GM12878 (cell line): ENCODE data around the gene PACS1.

Experiments
- CEBPB ChIP-seq, 2 experiments: fragments of 150-350 bp in 1 of 2; IDR thresholded peaks; 2 replicates each; pipeline ENCODE4 v1.6.1; 2012 to 2014; ENCODE audit warnings: low read depth in 2 of 2, low read length in 2 of 2, borderline replicate concordance in 1 of 2, inconsistent platforms in 1 of 2
- EP300 ChIP-seq, 2 experiments: fragments of 150-350 bp in 1 of 2; IDR thresholded peaks; 2 replicates each; pipeline ENCODE4 v1.6.1; 2011 to 2012; ENCODE audit warnings: low read depth in 2 of 2, low read length in 2 of 2, borderline replicate concordance in 1 of 2, improper control_type of control experiment in 1 of 2, inconsistent platforms in 1 of 2; ENCODE audit not compliant: control insufficient read depth in 1 of 2
- NR2C2 ChIP-seq: IDR thresholded peaks from 2 replicates; pipeline ENCODE4 v1.6.1; 2011; ENCODE audit warnings: borderline replicate concordance, low read depth; ENCODE audit not compliant: control insufficient read depth, insufficient read length
- RAD51 ChIP-seq: fragments of 450-650 bp; IDR thresholded peaks from 2 replicates; pipeline ENCODE4 v1.6.1; 2016; ENCODE audit warnings: moderate library complexity, mild to moderate bottlenecking, inconsistent platforms
- TF ChIP-seq, protein P1 (sequence below): IDR thresholded peaks from 2 replicates; pipeline ENCODE4 v1.6.1; 2011; ENCODE audit warnings: low read depth, mild to moderate bottlenecking, low read length, moderate library complexity, borderline replicate concordance; ENCODE audit errors: extremely low read depth
- TF ChIP-seq, protein P2 (sequence below): IDR thresholded peaks from 2 replicates; pipeline ENCODE4 v1.6.1; 2012; ENCODE audit warnings: mild to moderate bottlenecking, low read depth, low read length
- TF ChIP-seq, protein P3 (sequence below), 3 experiments: IDR thresholded peaks in 2 of 3; conservative IDR thresholded peaks in 1 of 3; 2 replicates each; pipeline ENCODE4 v1.5.1; 2011; ENCODE audit warnings: low read depth in 3 of 3, low read length in 3 of 3, mild to moderate bottlenecking in 3 of 3, control low read depth in 2 of 3, moderate library complexity in 2 of 3, inconsistent platforms in 1 of 3, mixed read lengths in 1 of 3; ENCODE audit not compliant: control insufficient read depth in 2 of 3, insufficient read depth in 1 of 3; ENCODE audit errors: extremely low read depth in 1 of 3

DNA sequence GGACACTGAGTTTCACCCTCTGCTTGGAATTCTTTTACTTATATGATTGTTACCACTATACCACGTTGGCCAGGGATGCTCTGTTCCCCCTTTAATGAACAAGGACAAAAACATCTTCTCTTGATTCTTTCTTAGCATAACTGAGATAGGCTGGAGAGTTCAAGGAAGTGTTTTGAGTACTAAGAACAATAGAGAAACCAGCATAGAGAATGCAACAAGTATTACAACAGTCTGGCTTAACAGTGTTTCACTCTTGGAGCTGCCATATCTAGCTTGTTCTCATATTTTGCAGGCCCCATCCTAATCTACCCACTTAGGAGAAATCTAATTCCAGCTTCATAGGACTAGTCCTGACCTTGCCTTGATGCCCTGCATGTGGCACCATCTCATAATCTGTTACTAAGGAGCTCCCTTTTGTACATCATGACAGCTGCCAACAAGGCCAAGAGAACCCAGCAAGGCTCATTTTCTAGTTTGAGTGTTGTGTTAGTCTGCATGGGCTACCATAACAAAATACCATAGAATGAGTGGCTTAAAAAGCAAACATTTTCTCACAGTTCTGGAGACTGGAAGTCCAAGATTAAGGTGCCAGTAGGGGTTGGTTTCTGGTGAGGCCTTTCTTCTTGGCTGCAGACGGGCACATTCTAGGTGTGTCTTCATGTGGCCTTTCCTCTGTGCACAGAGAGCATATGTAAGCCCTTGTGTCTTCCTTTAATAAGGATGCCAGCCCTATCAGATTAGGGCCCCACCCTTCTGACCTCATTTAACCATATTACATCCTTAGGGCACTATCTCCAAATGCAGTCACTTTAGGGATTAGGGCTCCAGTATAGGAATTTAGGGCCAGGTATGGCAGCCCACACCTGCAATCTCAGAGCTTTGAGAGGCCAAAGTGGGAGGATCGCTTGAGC, 37.8 kb downstream of the PACS1 start:
- no peak for TF ChIP-seq NR2C2
- no peak for TF ChIP-seq EP300 (IDR thresholded peaks at IDR 0.05; ENCODE audit: borderline replicate concordance in 1 of 2, control insufficient read depth in 1 of 2, low read depth in 2 of 2, low read length in 2 of 2)
- TF ChIP-seq, protein P1, sequence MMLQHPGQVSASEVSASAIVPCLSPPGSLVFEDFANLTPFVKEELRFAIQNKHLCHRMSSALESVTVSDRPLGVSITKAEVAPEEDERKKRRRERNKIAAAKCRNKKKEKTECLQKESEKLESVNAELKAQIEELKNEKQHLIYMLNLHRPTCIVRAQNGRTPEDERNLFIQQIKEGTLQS, result no peak
- TF ChIP-seq, protein P2, sequence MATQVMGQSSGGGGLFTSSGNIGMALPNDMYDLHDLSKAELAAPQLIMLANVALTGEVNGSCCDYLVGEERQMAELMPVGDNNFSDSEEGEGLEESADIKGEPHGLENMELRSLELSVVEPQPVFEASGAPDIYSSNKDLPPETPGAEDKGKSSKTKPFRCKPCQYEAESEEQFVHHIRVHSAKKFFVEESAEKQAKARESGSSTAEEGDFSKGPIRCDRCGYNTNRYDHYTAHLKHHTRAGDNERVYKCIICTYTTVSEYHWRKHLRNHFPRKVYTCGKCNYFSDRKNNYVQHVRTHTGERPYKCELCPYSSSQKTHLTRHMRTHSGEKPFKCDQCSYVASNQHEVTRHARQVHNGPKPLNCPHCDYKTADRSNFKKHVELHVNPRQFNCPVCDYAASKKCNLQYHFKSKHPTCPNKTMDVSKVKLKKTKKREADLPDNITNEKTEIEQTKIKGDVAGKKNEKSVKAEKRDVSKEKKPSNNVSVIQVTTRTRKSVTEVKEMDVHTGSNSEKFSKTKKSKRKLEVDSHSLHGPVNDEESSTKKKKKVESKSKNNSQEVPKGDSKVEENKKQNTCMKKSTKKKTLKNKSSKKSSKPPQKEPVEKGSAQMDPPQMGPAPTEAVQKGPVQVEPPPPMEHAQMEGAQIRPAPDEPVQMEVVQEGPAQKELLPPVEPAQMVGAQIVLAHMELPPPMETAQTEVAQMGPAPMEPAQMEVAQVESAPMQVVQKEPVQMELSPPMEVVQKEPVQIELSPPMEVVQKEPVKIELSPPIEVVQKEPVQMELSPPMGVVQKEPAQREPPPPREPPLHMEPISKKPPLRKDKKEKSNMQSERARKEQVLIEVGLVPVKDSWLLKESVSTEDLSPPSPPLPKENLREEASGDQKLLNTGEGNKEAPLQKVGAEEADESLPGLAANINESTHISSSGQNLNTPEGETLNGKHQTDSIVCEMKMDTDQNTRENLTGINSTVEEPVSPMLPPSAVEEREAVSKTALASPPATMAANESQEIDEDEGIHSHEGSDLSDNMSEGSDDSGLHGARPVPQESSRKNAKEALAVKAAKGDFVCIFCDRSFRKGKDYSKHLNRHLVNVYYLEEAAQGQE, result no peak
- TF ChIP-seq RAD51, result no peak
- TF ChIP-seq, protein P3, sequence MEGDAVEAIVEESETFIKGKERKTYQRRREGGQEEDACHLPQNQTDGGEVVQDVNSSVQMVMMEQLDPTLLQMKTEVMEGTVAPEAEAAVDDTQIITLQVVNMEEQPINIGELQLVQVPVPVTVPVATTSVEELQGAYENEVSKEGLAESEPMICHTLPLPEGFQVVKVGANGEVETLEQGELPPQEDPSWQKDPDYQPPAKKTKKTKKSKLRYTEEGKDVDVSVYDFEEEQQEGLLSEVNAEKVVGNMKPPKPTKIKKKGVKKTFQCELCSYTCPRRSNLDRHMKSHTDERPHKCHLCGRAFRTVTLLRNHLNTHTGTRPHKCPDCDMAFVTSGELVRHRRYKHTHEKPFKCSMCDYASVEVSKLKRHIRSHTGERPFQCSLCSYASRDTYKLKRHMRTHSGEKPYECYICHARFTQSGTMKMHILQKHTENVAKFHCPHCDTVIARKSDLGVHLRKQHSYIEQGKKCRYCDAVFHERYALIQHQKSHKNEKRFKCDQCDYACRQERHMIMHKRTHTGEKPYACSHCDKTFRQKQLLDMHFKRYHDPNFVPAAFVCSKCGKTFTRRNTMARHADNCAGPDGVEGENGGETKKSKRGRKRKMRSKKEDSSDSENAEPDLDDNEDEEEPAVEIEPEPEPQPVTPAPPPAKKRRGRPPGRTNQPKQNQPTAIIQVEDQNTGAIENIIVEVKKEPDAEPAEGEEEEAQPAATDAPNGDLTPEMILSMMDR (IDR thresholded peaks at IDR 0.05 in 2 of 3, conservative IDR thresholded peaks at IDR 0.05 in 1 of 3; ENCODE audit: control insufficient read depth in 2 of 3, extremely low read depth in 1 of 3, insufficient read depth in 1 of 3, low read depth in 3 of 3, low read length in 3 of 3), result no peak
- no peak for TF ChIP-seq CEBPB (IDR thresholded peaks at IDR 0.05; ENCODE audit: borderline replicate concordance in 1 of 2, low read depth in 2 of 2, low read length in 2 of 2)
